Pulmonary artery endothelial cell (primary cell): Measurements from ENCODE around the gene PRDM13. TPM values are rescaled to one million over a fixed set of nuclear protein-coding genes. Genes with fewer than 3 reads are reported as not detected.
"Not testable (repeated sequence)": the region's sequence is repeated elsewhere in the genome, so short reads cannot be mapped to it uniquely, and the experiment has no call there.

ENCODE experiments used
- DNase-seq: peaks from one replicate; pipeline ENCODE4 v3.0.0-alpha.2; 2011; ENCODE audit warnings: low read depth, low spot score
- total RNA-seq: library from RNA; depleted of rRNA; stranded (reverse); fragments of >200 nt; gene quantifications from 2 replicates; pipeline ENCODE4 v1.2.3, GENCODE V29; 2014

The PRDM13 gene
- total RNA-seq, 1 donor from 2014 or later: not detected

DNA sequence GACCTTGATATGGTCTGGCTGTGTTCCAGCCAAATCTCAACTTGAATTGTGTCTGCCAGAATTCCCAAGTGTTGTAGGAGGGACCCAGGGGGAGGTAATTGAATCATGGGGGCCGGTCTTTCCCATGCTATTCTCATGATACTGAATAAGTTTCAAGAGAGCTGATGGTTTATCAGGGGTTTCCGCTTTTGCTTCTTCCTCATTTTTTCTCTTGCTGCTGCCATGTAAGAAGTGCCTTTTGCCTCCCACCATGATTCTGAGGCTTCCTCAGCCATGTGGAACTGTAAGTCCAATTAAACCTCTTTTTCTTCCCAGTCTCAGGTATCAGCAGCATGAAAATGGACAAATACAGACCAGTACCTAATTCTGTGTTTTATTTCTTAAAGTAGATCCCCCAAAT, 15.4 kb downstream of the PRDM13 start:
- not testable (repeated sequence) for DNase-seq

DNA sequence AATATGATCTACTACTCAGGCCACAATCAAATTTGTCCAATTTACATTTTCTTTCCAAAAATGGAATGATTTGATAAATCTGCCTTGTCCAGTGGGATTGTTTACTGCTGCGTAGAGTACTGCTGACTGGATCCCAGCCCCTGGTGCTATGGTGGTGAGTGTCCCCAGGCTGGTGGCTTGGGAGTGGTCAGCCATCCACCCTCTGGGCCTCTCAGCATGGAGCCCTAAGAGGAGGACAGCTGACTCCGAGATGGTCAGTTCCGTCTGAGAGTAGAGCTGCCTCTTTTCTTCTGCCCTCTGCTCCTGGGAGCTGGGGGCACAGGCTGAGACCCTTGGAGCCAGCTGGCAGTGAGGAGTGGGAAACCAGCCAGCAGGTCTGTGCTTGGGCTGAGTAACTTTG, 22.7 kb downstream of the PRDM13 start:
- DNase-seq: no peak

DNA sequence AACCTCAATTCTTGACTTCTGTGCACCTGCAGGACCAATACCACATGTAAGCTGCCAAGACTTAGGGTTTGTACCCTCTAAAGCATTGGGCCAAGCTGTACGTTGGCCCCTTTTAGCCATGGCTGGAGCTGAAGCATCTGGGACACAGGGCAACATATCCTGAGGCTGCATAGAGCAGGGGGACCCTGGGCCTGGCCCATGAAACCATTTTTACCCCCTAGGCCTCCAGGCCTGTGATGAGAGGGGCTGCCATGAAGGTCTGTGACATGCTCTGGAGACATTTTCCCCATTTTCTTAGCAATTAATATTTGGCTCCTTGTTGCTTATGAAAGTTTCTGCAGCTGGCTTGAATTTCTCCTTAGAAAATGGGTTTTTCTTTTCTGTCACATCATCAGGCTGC, 31.0 kb downstream of the PRDM13 start:
- no peak for DNase-seq

DNA sequence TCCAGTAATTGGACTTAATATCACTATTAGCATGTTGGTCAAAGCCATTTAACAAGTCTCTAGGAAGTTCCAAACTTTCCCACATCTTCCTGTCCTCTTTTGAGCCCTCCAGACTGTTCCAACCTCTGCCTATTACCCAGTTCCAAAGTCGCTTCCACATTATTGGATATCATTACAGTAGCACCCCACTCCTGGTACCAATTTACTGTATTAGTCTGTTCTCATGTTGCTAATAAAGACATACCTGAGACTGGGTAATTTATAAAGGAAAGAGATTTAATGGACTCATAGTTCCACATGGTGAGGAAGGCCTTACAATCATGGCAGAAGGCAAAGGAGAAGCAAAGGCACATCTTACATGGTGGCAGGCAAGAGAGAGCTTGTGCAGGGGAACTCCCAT, 31.7 kb downstream of the PRDM13 start:
- DNase-seq: not testable (repeated sequence)

DNA sequence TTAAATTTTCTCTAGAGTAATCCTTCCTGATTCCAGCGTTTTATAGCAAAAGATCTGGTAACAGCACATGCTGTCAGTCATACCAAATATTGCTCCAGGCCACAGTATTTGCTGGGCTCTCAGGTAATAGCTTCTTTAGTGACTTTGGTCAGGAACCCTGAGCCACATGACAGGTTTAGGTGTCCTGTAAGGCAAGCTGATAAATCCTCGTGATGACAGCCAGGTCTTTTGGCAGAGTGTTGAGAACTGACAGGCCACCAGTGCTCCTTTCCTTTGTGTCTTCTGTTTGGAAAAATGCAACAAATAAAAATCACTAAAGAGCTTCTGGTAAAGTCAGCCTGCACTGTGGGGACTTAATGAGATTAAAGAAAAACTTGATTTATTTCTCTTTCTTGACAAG, 34.6 kb downstream of the PRDM13 start:
- no peak for DNase-seq

DNA sequence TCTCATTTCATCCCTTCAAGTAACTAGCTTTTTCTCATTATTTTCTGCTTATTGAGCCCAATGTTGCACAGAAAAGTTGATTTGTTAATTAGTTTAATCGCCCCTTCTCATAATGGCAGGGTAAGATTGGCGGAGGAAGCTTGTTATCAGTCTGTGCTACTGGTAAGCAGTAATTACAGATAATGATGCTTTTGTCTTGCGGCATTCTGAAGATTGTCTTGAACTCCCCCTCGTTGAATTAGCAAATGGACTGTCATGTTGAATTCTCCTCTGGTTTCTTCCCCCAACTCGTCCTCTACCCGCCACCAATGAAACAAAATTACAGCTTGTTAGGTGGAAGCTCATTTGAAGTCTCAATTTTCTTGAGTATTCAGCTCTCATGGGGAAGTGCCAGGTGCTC, 39.4 kb downstream of the PRDM13 start:
- DNase-seq: no peak

DNA sequence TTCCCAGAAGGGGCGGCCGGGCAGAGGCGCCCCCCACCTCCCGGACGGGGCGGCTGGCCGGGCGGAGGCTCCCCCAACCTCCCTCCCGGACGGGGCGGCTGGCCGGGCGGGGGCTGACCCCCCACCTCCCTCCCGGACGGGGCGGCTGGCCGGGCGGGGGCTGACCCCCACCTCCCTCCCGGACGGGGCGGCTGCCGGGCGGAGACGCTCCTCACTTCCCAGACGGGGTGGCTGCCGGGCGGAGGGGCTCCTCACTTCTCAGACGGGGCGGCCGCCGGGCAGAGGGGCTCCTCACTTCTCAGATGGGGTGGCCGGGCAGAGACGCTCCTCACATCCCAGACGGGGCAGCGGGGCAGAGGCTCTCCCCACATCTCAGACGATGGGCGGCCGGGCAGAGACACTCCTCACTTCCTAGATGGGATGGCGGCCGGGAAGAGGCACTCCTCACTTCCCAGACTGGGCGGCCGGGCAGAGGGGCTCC, 43.5 kb downstream of the PRDM13 start:
- not testable (repeated sequence) for DNase-seq

DNA sequence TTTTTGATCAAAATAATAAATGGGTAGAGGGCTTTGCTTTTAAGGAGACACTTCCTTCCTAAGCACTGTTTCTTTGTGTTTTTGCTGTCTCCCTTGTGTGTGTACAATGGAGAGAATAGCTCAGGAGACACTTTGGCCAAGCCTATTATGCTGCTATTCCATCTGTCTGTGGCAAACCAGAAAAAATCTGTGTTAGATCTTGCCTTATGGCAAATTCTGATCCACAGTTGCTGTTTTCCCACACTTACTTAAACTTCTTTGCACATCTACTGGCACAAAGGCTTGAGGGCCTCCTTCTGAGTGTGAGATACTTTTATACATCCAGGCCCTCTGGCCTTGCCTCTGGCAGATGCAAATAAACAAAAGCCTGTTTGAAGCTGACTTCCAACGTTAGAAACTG, 53.6 kb downstream of the PRDM13 start:
- no peak for DNase-seq

DNA sequence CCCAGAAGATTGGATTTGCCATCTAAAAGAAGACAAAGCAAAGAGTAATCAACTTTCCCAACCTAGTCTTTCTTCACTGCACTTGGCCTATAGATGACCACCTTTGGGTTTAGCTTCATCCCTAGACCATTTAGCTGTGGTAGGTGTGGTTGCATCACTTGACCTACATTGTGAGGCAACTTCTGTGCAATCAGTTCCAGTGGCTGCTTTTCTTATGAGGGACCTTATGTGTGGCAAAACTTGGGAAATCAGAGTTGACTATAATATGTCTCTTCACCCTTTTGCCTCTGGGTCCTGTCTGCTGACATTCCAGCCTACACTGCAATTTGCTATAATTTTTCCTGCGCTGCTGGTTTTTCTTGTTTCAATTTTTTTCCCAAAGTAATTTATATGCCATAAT, 55.2 kb downstream of the PRDM13 start:
- no peak for DNase-seq

DNA sequence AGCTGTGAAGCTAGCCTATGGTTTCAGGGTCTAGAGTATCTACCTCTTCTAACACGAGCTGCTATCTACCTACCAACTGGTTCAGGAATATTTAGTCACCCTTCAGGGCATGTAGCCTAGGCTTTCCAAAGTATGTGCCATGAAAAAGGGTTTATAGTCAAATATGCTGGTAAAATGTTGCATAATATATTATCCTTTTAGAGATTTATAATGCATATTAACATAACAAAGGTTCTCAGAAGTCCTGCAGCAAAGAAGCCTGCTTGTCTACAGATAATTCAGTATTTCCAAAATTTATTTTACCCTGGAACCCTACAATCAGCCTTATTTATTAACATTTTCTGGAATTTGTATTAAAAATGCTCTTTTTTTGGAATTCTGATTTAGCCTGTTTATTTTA, 56.0 kb downstream of the PRDM13 start:
- DNase-seq: no peak

Other genes with a start within 250 kb of the PRDM13 start
- 4.8 and 5.8 TPM in 2 replicates for gene COQ3, start 212.6 kb upstream of the PRDM13 start, total RNA-seq
- gene PNISR, start 181.5 kb upstream of the PRDM13 start, total RNA-seq: 39.2 and 55.8 TPM in 2 replicates
- gene USP45, start 91.4 kb upstream of the PRDM13 start, total RNA-seq: 12.1 and 17.1 TPM in 2 replicates
- gene CCNC, start 38.2 kb upstream of the PRDM13 start, total RNA-seq: 81.6 and 104 TPM in 2 replicates